Measurements from ENCODE around the gene RSRC2. TPM values are rescaled to one million over a fixed set of nuclear protein-coding genes. Genes with fewer than 3 reads are reported as not detected.
A peak's percentile ranks its signal among the peaks of the same experiment; 100 is the strongest.

RSRC2 gene
- total RNA-seq, 1 donor from 2014 or later, result 63.8 TPM

- Histone ChIP-seq H3K36me3 (no peaks in the 10 kb centered on the region), H3K27me3 (no peaks in the 10 kb centered on the region), H3K4me1 (no peaks in the 10 kb centered on the region), H3K27ac (no peak overlapping the region), H3K9me3 (no peaks in the 10 kb centered on the region), H3K4me3 (no peak overlapping the region)
- no peak for TF ChIP-seq CTCF (IDR thresholded peaks at IDR 0.05)
- DNase-seq (no peak), ATAC-seq (no peak)
- intact Hi-C loops (cut with DNase I), result no loop called here
Observed at GRCh38 chr12:122460641-122461040, 66.1 kb downstream of the RSRC2 start.

GRCh38 chr12:122460061-122460460, 66.7 kb downstream of the RSRC2 start:
- Histone ChIP-seq H3K36me3 (no peaks in the 10 kb centered on the region), H3K4me1 (no peaks in the 10 kb centered on the region), H3K4me3 (no peak overlapping the region), H3K27ac (no peak overlapping the region), H3K9me3 (no peaks in the 10 kb centered on the region), H3K27me3 (no peaks in the 10 kb centered on the region)
- no peak for TF ChIP-seq CTCF (IDR thresholded peaks at IDR 0.05)
- ATAC-seq (no peak), DNase-seq (peak; percentile 5)
- intact Hi-C loops (cut with DNase I), result no loop called here

- no peaks in the 10 kb centered on the region for H3K4me1 ChIP-seq
- ATAC-seq (no peak), DNase-seq (peak; percentile 22)
- intact Hi-C loops (cut with DNase I), result no loop called here
- H3K4me3 ChIP-seq, result no peak overlapping the region
- no peaks in the 10 kb centered on the region for H3K9me3 ChIP-seq
- H3K27ac ChIP-seq, result no peak overlapping the region
- no peak for TF ChIP-seq CTCF (IDR thresholded peaks at IDR 0.05)
- H3K36me3 ChIP-seq, result no peaks in the 10 kb centered on the region
- H3K27me3 ChIP-seq, result no peaks in the 10 kb centered on the region
Observed at GRCh38 chr12:122459211-122459610, 67.5 kb downstream of the RSRC2 start.

- Histone ChIP-seq H3K4me3 (no peak overlapping the region), H3K36me3 (no peaks in the 10 kb centered on the region), H3K9me3 (no peaks in the 10 kb centered on the region), H3K27ac (no peak overlapping the region), H3K27me3 (no peaks in the 10 kb centered on the region), H3K4me1 (no peaks in the 10 kb centered on the region)
- DNase-seq, result peak; percentile 31
- intact Hi-C loops (cut with DNase I), result no loop called here
- ATAC-seq, result no peak
- TF ChIP-seq CTCF (IDR thresholded peaks at IDR 0.05), result no peak
Observed at GRCh38 chr12:122458105-122459035, 68.4 kb downstream of the RSRC2 start.

GRCh38 chr12:122457627-122458026, 69.1 kb downstream of the RSRC2 start:
- H3K4me3 ChIP-seq, result no peak overlapping the region
- ATAC-seq (no peak), DNase-seq (no peak)
- TF ChIP-seq CTCF (IDR thresholded peaks at IDR 0.05), result no peak
- H3K36me3 ChIP-seq, result no peaks in the 10 kb centered on the region
- no peaks in the 10 kb centered on the region for H3K4me1 ChIP-seq
- no peaks in the 10 kb centered on the region for H3K9me3 ChIP-seq
- no peak overlapping the region for H3K27ac ChIP-seq
- intact Hi-C loops (cut with DNase I), result no loop called here
- H3K27me3 ChIP-seq, result no peaks in the 10 kb centered on the region
